Measurements from ENCODE around the gene C1orf50. TPM values are rescaled to one million over a fixed set of nuclear protein-coding genes. Genes with fewer than 3 reads are reported as not detected.

C1orf50 gene
- total and polyA plus RNA-seq, 2 donors (not counting 3 experiments of a cell fraction or from before 2014, with no cell fraction given) = 4.8 to 7.4 TPM

GRCh38 chr1:42730002-42730401, 37.0 kb upstream of the C1orf50 start:
- intact Hi-C loops (cut with micrococcal nuclease) = loop anchor here (2.0 kb wide), 1 partner anchor 151 kb away; no protein-coding TSS in a partner anchor
- Histone ChIP-seq H3K36me3 (ENCODE audit: control insufficient read depth in 2 of 2, extremely low read depth in 1 of 2, insufficient read depth in 2 of 2, low read length in 2 of 2) (no peaks in the 10 kb centered on the region), H3K4me3 (replicated peaks in 1 of 3; ENCODE audit: insufficient read depth in 1 of 3, low read depth in 1 of 3, low read length in 3 of 3) (no peak overlapping the region), H3K79me2 (ENCODE audit: control insufficient read depth, insufficient read depth, low read length) (no peaks in the 10 kb centered on the region), H3K4me2 (ENCODE audit: insufficient read depth, low read length) (no peak overlapping the region), H4K20me1 (replicated peaks; ENCODE audit: control insufficient read depth, extremely low read depth, insufficient read depth, low read length) (no peaks in the 10 kb centered on the region), H3K9me3 (replicated peaks; ENCODE audit: control insufficient read depth, insufficient read depth, low read length) (no peaks in the 10 kb centered on the region), H3K27ac (ENCODE audit: insufficient read depth, low read depth, low read length) (no peak overlapping the region), H3K9me1 (replicated peaks; ENCODE audit: control insufficient read depth, extremely low read depth, insufficient read depth, low read length) (no peaks in the 10 kb centered on the region), H3K9ac (replicated peaks; ENCODE audit: extremely low read depth, insufficient read depth, low read length) (no peak overlapping the region), H2AFZ (ENCODE audit: low read depth, low read length) (no peak overlapping the region), H3K4me1 (ENCODE audit: control insufficient read depth, extremely low read depth, insufficient read depth, low read length) (no peaks in the 10 kb centered on the region), H3K27me3 (ENCODE audit: control insufficient read depth in 2 of 2, insufficient read depth in 2 of 2, low read length in 2 of 2) (no peaks in the 10 kb centered on the region)
- DNase-seq (ENCODE audit: low read depth, low spot score) = no peak
- CTCF ChIA-PET = interaction anchor here (1.6 kb wide), 1 partner anchor 152 kb away, joined by 7 read pairs; no protein-coding TSS in a partner anchor
- TF ChIP-seq, protein P1, sequence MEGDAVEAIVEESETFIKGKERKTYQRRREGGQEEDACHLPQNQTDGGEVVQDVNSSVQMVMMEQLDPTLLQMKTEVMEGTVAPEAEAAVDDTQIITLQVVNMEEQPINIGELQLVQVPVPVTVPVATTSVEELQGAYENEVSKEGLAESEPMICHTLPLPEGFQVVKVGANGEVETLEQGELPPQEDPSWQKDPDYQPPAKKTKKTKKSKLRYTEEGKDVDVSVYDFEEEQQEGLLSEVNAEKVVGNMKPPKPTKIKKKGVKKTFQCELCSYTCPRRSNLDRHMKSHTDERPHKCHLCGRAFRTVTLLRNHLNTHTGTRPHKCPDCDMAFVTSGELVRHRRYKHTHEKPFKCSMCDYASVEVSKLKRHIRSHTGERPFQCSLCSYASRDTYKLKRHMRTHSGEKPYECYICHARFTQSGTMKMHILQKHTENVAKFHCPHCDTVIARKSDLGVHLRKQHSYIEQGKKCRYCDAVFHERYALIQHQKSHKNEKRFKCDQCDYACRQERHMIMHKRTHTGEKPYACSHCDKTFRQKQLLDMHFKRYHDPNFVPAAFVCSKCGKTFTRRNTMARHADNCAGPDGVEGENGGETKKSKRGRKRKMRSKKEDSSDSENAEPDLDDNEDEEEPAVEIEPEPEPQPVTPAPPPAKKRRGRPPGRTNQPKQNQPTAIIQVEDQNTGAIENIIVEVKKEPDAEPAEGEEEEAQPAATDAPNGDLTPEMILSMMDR (IDR thresholded peaks at IDR 0.05; ENCODE audit: extremely low read depth in 1 of 2, insufficient read depth in 1 of 2, low read depth in 1 of 2, low read length in 2 of 2) = no peak
- no peak for TF ChIP-seq MYC (IDR thresholded peaks at IDR 0.05; ENCODE audit: low read depth, low read length)
- no peak for TF ChIP-seq GATA2 (IDR thresholded peaks at IDR 0.05; ENCODE audit: insufficient read depth, insufficient read length, low read depth, low read length)
- no peak for TF ChIP-seq EZH2 (IDR thresholded peaks at IDR 0.05; ENCODE audit: borderline replicate concordance, low read depth, low read length, severe bottlenecking)
- TF ChIP-seq, protein P2, sequence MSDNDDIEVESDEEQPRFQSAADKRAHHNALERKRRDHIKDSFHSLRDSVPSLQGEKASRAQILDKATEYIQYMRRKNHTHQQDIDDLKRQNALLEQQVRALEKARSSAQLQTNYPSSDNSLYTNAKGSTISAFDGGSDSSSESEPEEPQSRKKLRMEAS (IDR thresholded peaks at IDR 0.05; ENCODE audit: insufficient read depth, insufficient read length) = no peak
- no peak for TF ChIP-seq POLR2AphosphoS5 (IDR thresholded peaks at IDR 0.05; ENCODE audit: insufficient read depth, low read depth, low read length)
- no peak for TF ChIP-seq FOS (IDR thresholded peaks at IDR 0.05; ENCODE audit: borderline replicate concordance, insufficient read depth, low read length)
- TF ChIP-seq JUN (IDR thresholded peaks at IDR 0.05; ENCODE audit: borderline replicate concordance, insufficient read depth, insufficient read length, low read depth) = no peak
- TF ChIP-seq POLR2A (IDR thresholded peaks at IDR 0.05; ENCODE audit: low read depth, low read length) = no peak
- POLR2A ChIA-PET = no interaction called here
- FAIRE-seq = no peak
- no TSS peak for BruUV-seq (replicated peaks)
- dilution Hi-C loops (cut with MboI; ENCODE audit: extremely low pct_ligation_motif_present, low sequenced_read_pairs) = no loop called here

Data from endothelial cell of umbilical vein (primary cell).